NCI-H187 treated with DMSO at 0.1 percent for 48 hours (cell line): ENCODE data around the gene ERCC1.
"Not testable (repeated sequence)": the region's sequence is repeated elsewhere in the genome, so short reads cannot be mapped to it uniquely, and the experiment has no call there.

Experiments used
- DNase-seq: peaks from one replicate; lab custom pipeline; 2025; lab: John Stamatoyannopoulos, UW

ERCC1 gene

DNA sequence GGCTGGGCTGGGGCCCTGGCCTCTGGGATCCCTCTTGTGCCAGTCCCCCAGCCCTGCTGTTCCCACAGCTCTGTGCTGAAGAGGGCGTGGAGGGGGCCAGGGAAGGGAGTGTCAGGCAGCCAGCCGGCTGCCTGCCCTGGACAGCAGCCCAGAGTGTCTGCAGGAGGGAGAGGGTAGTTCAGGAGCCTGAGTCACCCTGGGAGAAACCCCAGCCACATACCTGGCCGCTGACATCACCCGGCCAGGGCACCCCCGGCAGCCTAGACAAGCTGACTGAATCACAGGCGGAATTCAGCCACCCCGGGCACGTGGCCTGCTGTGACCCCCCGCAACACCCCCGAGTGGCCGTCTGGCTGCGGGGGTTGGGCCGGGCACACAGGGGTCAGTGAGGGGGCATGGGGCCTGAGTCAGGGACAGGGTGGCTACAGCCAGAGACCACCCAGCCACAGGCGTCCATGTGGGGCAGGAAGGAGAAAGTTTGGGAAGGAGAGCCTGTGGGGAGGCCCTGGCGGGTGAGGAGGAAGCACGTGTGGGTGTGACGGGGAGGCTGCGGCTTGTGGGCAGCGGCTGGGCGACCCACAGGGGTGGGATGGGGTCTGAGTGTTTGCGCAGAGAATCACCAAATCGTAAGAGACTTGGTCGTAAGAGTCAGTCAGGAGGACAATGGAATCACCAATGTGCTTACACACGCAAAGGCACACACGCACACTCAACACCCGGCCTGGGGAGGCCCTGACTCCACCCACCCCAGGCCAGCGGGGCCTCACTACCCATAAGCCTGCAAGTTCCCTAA is 32.2 kb upstream of the ERCC1 start:
- DNase-seq, result no peak

DNA sequence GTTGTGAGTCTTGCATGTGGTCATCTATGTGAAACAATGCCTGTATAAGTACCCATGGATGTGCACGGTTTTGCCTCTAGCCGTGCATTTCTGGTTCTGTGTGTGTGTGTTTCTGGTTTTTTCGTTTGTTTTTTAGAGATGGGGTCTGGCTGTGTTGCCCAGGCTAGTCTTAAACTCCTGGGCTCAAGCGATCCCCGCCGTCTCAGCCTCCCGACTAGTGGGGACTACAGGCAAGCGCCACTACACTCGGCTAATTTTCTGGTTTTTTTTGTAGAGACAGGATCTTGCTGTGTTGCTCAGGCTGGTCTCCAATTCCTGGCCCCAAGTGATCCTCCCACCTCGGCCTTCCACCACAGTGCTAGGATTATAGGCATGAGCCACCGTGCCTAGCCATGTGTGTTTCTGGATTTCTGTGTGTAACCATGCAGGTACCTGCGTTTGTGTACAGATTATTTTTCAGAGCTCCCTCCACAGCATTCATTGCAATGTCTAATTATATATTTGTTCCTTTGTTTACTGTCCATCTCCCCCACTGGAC is 28.2 kb upstream of the ERCC1 start:
- DNase-seq, result no peak

DNA sequence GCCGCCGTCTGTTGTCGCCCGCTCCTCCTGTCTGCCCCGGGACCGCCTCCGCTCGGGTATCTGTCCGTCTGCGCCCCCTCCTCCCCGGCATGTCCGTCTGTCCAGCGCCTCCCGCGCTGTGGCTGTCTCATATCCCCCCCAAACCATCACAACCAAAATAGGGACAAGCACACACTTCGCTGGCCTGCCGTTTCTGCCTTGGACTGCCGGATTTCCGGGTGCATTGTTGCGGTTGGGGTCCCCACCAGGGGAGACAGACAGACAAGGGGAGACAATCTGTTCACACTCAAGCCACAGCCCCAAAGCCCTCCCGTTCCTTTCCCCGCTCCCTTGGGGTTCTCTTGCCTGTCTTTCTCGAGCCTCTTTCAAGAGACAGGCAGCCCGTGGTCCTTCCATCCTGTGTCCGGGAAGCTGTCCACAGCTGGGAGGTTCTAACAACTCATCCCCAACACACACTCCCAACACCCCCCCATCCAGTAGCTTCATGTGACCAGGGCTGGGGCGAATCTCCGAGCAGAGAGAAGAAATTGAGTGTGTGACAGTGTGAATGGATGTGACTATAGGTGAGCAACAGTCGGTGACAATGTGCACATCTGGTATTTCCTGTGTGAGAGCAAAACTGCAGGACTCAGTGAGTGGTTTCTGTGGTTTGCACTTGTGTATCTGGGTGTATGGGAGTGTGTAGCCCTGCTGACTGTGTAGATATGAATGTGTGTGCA is 27.6 kb upstream of the ERCC1 start:
- no peak for DNase-seq

DNA sequence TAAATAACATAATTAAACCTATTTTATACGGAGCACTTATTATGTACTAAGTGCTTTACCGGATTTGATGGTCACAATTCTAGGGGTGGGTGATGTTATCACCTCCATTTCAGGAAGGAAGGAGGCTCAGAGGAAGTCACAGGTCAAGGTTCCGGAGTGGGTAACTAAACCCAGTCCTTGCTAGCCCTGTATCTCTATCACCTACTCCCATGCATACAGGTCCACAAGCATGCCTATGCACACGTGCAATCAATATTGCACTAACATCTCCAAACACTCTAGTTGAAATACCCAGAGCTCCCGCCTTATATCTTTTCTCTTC is 26.3 kb upstream of the ERCC1 start:
- no peak for DNase-seq

DNA sequence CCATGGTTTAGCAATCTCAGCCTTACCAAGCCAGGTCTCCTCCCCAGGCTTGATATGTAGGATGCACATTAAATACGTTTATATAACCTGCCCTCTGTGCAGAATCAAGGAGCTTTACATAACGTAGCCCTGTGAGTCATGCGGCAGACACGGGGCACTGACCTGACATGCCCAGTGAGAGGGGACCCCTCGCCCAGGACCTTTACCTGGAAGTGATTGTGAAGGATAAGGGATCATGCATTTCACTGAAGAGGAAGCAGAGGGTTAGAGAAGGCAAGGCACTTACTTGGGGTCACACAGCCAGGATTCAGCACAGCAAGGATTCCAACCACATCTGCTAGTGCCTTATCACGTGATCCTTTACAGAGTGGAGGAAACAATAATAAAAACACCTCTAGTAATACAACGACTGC is 25.2 kb upstream of the ERCC1 start:
- DNase-seq, result no peak

DNA sequence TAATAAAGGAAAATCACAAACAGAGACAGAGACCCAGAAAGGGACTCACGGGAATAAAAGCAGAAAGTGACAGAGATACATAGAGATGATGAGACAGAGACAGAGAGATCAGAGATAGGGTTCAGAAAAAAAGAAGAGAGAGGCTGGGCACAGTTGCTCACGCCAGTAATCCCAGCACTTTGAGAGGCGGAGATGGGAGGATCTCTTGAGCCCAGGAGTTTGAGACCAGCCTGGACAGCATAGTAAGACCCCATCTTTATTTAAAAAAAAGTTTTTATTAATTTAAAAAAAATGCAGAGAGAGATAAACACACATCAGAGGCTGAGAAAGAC is 24.7 kb upstream of the ERCC1 start:
- no peak for DNase-seq

DNA sequence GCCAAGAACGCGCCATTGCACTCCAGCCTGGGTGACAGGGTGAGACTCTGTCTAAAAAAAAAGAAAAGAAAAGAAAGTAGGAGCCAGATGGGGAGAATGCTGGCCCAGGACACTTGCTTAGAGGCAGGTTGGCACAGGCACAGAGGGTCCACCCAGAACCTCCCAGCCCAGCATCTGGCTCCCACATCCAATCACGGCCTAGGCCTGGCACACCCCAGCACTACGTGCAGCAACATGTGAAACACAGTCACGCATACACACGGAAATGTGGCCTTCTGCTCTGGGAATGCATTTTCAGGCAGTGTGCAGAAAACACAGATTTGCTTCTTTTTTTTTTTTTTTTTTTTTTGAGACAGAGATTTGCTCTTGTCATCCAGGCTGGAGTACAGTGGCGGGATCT is 23.2 kb upstream of the ERCC1 start:
- no peak for DNase-seq

DNA sequence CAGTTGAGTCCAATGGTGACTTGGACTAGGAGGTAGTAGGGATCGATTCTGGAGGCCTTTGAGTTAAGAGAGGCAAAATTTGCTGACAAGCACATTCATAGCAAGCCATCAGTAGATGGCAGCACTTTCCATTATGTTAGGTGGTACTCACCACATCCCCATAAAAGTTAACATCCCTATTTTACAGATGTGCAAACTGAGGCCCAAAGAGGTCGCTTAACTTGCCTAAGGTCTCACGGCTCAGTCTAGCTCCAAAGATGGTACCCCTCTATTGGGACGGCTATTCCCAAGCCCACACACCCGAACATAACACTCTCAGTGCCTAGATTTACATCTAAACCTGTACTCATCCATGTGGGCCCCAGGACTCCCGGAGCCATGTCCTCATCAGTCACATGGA is 22.6 kb upstream of the ERCC1 start:
- DNase-seq, result no peak

DNA sequence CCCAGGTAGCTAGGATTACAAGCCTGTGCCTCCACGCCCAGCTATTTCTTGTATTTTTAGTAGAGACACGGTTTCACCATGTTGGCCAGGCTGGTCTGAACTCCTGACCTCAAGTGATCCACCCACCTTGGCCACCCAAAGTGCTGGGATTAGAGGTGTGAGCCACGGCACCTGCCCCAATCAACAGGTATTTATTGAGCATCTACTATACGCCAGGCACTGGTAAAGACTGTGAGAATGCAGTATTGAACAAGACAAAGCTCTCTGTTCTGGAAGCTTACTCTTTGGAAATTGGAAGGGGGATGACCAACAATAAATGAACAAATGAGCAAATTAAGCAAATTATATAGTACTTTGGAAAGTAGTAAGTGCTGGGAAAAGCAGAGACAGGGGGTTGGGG is 21.4 kb upstream of the ERCC1 start:
- DNase-seq, result no peak

DNA sequence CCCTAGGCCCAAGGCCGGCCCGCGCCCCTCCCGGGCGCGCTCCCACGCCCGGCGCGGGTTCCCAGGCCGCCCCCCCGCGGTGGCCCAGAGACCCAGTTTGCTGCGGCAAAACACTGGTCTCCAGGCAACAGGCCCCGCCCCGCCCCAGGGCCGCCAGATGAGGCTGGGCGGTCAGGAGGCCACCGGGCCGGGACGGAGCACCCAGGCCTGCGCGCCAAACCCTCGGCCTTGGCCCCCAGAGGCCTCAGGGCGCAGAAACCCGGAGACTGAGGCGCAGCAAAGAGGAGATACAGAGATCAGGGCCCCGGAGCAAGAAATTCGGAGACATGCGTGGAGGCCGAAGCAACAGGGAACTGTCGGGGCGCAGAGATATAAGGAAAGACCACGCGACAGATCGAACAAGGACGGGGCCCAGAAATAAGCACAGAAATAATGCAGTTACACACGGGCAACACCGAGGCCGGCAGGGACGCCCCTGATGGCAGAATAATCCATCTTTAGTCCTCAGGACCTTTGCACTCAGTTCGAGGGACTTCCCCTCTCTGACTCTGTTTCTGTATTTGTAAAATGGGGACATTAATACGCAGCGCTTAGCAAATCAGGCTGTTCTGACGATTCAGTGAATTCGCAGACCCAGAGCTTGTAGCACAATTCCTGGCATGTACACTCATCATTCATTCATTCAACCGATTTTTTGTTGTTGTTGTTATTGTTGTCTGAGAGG is 20.8 kb upstream of the ERCC1 start:
- no peak for DNase-seq

DNA sequence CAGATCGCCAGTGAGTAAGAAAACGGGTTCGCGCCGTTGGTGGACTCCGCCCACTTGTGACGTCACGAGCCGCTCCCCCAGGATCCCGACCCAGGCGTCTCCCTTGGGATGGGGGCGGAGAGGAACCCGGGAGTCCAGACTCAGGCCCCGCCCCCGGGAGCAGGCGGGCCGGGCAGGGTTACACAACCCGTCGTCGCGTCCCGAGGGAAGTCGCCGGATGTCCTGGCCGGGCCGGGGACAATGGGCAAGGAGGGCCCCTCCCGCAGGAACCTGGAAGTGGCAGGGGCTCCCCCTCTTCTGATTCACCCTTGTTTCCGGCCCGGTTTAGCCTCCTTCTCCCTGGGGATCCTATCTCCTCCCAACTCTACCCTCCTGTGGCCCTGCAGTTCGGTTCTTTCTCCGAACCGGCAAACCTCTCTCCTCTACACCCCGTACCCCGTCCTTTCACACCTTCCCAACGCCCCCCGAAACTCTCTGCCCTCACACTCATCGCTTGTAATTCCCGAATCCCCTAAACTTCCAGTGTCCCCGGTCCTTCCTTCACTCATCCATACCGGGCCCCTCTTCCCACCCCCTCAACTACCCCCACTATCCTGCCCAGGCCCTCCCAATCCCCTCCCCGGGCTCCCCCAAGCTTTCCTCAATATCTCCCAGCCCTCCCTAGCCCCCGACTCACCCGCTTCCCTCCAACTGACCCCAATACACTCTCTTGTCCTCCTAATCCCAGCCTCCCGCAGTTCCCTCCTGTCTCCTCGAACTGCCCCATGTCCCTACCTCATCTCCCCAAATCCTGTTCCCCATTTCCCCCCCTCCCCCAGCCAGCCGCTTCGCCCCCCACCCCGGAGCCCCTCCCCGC is 20.0 kb upstream of the ERCC1 start:
- DNase-seq, result no peak

DNA sequence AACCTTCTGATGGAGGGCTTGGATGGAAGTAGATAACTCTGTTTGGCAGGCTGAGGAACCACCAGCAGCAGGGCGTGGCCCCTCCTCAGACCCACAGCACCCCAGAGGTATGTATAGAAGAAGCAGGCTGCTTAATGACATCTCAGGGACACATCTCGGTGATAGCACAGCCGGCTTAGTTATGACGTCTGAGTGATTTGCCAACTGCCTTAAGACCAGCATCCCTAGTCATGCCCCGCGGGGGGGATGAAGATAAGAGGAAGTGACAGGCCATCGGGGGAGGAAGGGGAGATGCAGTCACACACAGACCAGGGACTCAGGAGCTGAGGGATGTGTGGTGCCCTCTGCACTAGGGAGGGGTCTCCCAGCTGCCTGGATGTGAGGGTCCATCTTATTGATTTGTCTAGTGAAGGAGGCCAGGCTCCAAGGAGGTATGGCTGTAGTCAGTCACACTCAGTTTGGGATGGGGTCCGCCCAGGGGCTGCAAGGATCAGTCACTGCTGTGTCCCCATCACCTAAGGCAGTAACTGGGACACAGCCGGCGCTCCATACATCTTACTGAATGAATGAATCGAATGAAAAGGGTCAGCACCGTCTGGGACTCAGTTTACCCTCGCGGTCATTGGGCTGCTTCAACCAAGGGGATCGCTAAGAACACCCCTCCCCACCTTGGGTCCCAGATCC is 19.2 kb upstream of the ERCC1 start:
- no peak for DNase-seq

DNA sequence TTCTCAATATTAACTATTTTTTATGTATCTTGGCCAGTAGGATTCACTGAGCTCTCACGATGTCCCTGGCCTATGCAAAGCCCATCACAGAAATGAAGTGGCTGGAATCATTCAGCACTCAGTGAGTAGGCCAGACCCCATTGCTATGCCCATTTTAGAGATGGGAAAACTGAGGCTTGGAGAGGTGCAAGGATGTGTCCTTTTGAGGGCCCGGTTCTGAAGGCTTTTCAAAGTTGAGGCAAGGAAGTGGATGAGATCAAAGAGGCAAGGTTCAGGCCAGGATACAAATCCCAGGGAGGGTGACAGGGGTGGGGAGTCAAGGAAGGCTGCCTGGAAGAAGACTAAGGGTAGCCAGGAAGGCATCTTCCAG is 18.7 kb upstream of the ERCC1 start:
- DNase-seq, result no peak

DNA sequence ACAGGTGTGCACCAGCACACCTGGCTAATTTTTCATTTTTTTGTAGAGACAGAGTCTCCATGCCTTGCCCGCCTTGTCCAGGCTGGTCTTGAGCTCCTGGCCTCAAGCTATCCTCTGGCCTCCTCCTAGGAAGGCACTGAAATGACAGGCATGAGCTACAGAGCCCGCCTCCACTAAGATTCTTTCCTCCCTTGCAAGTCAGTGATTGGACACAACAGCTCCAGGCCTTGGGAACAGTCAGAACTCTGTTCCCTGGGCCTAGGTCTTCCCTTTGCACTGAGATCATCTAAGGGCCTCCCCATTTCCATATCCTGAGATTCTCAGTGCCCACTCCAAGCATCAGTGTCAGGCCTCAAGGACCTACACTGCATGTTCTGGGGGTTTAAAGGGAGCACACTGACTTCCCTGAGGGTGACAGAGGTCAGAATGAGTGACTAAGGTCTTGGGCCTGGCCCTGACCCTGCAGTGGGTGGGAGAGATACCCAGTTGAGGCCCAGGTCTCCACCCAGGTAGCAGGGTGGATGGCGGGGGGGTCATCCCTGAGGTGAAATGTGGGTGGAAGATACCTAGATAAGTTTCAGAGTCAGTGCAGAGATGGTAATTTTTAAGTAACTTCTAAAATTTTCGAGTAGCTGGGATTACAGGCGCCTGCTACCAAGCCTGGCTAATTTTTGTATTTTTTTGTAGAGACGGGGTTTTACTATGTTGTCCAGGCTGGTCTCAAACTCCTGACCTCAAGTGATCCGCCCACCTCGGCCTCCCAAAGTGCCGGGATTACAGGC is 17.3 kb upstream of the ERCC1 start:
- no peak for DNase-seq

DNA sequence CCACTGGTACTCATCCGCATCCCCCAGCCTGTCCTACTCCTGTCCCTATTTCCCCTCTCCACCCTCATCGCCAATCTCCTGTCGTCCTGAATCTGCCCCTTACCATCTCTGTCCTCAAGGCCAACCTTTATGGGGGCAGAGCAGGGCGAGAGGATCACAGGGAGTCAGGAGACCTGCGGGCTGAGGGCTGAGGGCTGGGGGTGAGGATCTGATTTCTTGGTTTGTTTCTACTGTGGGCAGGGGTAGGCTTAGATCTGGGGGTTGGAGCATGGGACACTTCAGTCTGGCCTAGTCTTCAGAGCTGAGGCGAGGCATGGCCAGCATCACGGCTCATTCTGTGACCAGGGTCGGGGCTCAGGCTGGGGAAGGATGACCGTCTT is 16.5 kb upstream of the ERCC1 start:
- no peak for DNase-seq

DNA sequence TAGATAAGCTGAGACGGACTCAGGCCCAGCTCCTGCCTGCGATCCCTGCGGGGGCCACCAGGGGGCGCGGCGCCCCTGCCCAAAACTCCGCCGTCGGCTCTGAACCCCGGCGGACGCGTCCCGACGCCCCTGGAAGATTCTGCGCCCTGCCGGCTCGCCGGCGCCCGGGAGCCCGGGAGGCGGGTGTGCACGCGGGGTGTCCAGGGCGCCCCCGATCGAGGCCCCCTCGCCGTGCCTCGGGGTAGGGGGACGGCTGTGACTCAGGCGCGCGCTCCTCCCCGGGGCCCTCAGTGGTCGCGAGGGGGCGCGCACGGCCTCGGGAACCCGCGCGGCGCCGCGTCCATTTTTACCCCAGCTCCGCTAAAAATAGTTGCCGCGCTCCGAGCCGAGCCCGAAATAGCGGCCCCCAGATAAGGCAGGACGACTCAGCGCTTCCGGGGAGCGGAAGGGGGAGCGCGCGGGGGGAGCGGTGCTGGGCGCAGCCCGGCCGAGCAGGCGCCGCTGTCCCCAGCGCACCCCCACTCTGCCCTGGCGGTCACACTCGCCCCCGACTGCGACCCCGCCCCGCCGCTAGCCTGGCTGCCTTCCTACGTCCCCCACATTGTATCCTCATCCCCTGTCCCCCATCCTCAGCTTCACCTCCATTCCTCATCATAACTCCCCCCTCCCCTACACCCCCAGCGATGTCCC is 16.0 kb upstream of the ERCC1 start:
- no peak for DNase-seq

DNA sequence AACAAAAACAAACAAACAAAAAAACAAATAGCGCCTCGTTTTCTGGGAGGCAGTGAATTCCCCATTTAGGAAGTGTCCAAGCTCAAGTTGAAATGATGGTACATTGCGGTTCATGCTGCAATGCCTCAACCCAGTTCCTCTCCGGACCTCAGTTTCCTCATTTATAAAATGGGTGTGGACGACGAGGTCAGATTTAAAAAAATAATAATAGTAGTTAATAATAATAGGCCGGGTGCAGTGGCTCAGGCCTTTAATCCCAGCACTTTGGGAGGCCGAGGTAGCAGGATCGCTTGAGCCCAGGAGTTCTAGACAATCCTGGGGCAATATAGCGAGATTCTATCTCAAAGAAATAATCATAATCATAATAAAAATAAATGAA is 15.5 kb upstream of the ERCC1 start:
- no peak for DNase-seq

DNA sequence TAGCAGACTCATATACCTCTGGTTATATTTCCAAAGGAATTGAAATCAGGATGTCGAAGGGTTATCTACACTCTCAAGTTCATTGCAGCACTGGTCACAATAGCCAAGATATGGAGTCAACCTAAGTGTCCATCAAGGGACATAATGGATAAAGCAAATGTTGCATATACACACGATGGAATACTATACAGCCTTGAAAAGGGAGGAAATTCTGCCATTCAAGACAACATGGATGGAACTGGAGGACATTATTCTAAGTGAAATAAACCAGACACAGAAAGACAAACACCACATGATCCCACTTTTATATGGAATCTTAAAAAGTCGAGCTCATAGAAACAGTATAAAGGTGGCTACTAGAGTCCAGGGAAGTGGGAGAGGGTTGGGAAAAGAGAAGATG is 13.6 kb upstream of the ERCC1 start:
- no peak for DNase-seq

DNA sequence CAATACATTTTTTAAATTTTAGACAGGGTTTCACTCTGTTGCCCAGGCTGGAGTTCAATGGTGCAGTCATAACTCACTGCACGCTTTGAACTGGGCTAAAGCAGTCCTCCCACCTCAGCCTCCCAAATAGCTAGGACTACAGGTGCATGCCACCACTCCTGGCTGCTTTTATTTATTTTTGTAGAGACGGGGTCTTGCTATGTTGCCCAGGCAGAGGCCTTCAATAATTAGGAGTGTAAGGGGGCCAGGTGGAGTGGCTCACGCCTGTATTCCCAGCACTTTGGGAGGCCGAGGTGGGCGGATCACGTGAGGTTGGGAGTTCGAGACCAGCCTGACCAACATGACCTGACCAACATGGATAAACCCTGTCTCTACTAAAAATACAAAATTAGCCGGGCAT is 8.8 kb upstream of the ERCC1 start:
- not testable (repeated sequence) for DNase-seq

DNA sequence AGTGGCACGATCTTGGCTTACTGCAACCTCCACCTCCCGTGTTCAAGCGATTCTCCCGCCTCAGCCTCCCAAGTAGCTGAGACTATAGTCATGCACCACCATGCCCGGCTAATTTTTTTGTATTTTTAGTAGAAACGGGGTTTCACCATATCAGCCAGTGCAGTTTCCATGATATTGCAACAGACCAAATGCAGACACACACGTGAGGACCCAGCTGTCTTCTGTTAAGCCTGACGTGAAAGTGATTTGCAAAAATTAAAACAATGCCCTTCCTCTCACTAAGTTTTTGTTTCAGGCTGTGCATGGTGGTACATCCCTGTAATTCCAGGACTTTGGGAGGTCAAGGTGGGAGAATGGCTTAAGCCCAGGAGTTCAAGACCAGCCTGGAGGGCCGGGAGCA is 7.3 kb upstream of the ERCC1 start:
- DNase-seq, result not testable (repeated sequence)
